Stimulated activated CD8-positive, alpha-beta memory T cell treated with anti-CD3 and anti-CD28 coated beads, Interleukin-7, amount 100 ng/mL, for 4 hours (primary cell): ENCODE results near the gene EPHA3.

Source experiments
- DNase-seq, 2 donors: peaks; one replicate each; pipeline ENCODE4 v3.0.0-alpha.2; 2020; ENCODE audit warnings: low read depth in 2 of 2

Gene EPHA3

GRCh38 chr3:89145995-89146394 lies 38.6 kb downstream of the EPHA3 start:
- no peak for DNase-seq

GRCh38 chr3:89154416-89154815 lies 47.0 kb downstream of the EPHA3 start:
- DNase-seq = no peak

GRCh38 chr3:89155811-89156210 lies 48.4 kb downstream of the EPHA3 start:
- DNase-seq = no peak

DNA sequence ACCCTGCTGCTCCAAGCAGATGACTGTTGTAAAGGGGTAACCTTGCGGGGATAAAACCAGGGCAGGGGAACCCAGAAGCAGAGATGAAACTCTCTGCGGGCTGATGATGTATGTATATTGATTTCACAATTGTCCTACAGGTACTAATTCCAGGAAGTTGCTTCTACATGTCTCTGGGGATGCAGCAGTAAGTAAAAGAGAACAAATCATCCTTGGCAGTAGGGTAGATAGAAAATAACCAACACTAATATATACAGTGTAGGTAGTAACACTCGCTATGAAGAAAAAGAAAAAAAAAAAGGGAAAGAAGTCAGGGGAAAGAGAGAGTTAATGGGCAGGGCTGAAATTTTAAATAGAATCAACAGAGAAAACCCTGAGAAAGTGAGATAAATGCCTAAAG lies 50.2 kb downstream of the EPHA3 start:
- DNase-seq = no peak

- DNase-seq = no peak
These were observed 52.2 kb downstream of the EPHA3 start for GRCh38 chr3:89159605-89160004.

DNA sequence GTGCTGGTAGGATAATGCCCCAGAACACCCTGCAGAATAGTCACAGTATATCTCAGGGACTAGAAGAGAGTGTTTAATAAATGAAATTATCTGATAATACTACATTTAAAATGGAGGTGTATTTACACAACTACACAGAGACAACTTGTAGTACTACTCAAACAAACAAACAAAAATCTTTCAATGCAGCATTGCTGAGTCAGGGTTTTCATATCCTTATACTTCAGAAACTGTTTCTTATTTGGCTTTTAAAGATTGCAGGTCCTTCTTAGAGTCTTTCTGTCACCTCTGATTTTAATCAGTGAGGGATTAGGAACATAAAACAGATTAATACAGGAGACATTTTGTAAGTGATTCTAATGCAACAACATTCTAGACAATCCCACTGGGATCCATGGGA lies 57.4 kb downstream of the EPHA3 start:
- DNase-seq = no peak

- no peak for DNase-seq
These were observed 58.3 kb downstream of the EPHA3 start for GRCh38 chr3:89165636-89166263.

- DNase-seq = no peak
These were observed 64.5 kb downstream of the EPHA3 start for GRCh38 chr3:89171687-89172545.

GRCh38 chr3:89173546-89173945 lies 66.1 kb downstream of the EPHA3 start:
- DNase-seq = no peak

GRCh38 chr3:89179355-89180001 lies 72.1 kb downstream of the EPHA3 start:
- no peak for DNase-seq

GRCh38 chr3:89180334-89180733 lies 72.9 kb downstream of the EPHA3 start:
- no peak for DNase-seq

GRCh38 chr3:89182056-89182455 lies 74.6 kb downstream of the EPHA3 start:
- DNase-seq = no peak

GRCh38 chr3:89184151-89184995 lies 77.0 kb downstream of the EPHA3 start:
- DNase-seq = no peak

DNA sequence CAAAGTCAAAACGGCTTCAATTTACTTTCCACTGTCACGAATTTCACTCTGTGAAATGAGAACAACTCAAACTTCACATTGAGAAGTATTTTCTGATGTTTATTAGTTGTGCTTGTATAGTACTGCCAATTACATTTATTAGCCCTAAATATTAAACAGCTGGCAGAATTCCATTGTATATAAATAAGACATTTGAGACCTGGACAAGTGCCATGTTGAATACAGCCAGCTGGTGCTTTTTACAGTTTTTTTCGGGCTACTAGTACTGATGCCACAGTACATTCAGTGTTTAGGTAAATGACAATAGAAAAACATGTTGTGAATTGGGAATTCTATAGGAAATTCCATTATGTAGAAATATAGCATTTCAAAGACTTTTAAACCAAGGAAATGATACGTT lies 79.0 kb downstream of the EPHA3 start:
- no peak for DNase-seq

DNA sequence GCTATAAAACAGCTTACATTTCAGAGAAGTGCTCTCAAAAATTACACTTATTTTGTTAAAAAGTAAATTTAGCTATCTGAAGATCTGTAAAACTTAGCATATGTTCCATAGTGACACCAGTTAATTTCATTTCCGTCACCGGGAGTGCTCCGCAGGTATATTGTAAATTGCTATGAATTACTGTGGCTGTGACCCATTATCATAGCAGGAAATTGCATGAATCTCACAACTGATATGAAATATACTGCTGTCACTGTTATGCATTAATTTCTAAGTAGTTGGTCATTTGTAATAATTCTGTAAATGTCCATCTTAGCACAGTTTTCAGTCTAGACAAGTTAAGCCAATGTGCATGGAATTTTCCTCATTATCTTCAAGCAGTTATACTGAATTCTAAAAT lies 91.2 kb downstream of the EPHA3 start:
- DNase-seq = no peak

DNA sequence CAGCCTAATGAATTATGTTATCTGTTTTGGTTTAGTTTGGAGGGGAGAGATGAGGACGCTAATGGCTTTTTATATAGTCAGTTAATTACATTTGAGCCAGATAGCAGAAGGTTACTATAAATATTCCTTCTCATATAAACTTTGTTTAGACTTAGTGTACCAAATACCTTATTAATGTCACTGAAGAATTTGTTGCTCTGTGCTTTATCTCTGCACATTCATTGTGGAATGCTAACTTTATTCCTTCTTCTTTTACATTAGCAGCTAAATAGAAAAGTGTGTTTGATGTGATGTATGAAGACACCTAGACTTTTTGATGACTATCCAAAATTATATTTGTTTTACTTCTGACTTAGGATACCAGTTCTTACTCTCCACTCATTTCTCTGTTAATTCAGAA lies 105.2 kb downstream of the EPHA3 start:
- DNase-seq = no peak

DNA sequence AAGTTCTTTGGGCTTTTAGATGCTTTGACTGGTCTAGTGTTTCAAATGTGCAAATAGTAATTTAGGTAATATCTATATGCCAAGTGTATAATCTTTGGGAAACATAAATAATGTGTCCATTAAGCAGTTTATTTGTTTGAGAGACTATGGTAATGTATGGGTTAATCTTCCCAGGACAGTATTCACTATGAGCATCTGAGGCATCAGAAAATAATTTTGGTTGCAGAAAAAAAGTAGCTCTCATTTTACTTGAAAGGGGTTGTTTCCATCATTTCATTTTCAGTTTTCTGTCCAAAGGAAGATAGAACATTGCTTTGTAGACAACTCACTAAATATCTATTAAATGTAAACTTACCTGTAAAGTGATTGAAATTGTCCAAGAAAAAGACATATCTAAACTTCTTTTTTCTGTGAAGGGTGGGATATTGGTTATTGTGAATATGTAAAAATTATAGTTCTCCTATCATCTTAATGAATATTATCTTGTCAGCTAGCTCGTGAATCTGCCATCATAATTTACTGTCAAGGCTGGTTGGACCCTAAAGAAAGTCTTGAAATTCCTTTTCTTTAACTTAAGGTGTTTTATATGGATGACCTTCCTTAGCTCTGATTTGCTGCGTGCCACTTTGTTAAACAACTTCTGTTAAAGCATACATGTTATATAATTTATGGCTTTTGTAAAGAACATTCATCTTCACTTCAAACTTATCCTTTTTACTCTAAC lies 108.8 kb downstream of the EPHA3 start:
- DNase-seq = no peak

DNA sequence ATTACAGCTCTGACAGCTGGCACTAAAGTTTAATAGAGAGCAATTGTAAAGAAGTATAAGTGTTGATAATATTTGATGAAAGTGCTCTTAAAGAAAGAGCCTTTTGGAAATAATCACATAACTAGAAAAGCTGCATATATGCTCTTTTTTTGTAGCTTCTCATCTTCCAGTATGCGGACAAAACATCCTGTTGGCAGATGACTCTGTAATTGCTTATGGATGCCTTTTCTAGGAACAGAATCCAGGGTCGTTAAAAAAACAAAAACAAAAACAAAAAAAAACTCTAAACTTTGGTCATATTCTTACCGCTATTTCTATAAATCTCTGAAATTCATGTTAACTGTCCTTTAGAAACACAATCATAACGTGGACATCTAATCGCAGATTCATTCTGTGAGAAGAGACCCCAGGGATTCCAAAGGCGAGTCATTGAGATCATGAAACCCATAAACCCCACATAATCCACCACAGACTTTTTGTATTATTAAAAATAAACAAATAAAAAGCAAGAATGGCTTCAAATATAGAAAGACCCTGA lies 109.8 kb downstream of the EPHA3 start:
- no peak for DNase-seq

GRCh38 chr3:89221924-89222323 lies 114.5 kb downstream of the EPHA3 start:
- DNase-seq = no peak

GRCh38 chr3:89223188-89223587 lies 115.8 kb downstream of the EPHA3 start:
- no peak for DNase-seq

- no peak for DNase-seq
These were observed 119.8 kb downstream of the EPHA3 start for GRCh38 chr3:89227218-89227617.
